RPMI8226 (cell line): ENCODE measurements around the gene CDC6.

Source experiments
- DNase-seq: peaks from one replicate; pipeline ENCODE4 v3.0.0-alpha.2; 2015

The CDC6 gene

DNA sequence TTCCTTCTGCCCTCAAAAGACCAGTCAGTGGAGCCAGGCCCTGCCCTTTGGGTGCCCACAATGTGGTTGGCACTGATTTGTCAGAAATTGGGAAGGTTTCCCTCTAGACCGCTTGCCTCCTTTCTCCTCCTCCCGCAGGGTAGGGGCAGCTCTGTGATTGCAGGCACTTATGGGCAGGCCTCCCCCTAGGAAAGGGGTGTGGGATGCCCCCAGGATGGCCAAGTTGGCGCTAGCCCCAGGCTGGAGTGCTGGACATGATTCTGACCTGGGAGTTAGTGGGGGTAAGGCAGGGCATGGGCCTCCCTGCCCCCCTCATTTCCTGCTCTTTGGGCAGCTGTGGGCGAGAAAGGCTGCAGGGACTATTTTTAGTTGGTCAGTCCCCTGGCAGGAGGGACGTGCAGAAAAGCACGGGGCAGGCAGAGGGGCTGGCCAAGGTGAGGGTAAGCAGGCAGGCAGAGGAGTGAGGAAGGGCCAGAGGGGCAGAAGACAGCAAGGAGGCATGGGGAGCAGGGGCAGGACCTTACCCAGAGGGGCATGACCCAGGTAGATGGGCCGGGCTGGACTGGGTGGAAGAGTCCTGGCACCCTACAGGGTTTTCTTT lies 24.6 kb downstream of the CDC6 start:
- peak; percentile 52 for DNase-seq

GRCh38 chr17:40312893-40313667 lies 25.4 kb downstream of the CDC6 start:
- peak; percentile 48 for DNase-seq

- peak; percentile 57 for DNase-seq
Observed at GRCh38 chr17:40313668-40314583, 26.2 kb downstream of the CDC6 start.

- DNase-seq, result peak; percentile 96
Observed at GRCh38 chr17:40314584-40314956, 26.9 kb downstream of the CDC6 start.

- DNase-seq, result no peak
Observed at GRCh38 chr17:40315206-40315605, 27.5 kb downstream of the CDC6 start.

- DNase-seq, result peak; percentile 59
Observed at GRCh38 chr17:40315678-40316570, 28.2 kb downstream of the CDC6 start.

GRCh38 chr17:40316571-40317344 lies 29.1 kb downstream of the CDC6 start:
- DNase-seq, result peak; percentile 3

- DNase-seq, result peak; percentile 64
Observed at GRCh38 chr17:40317345-40317873, 29.7 kb downstream of the CDC6 start.

DNA sequence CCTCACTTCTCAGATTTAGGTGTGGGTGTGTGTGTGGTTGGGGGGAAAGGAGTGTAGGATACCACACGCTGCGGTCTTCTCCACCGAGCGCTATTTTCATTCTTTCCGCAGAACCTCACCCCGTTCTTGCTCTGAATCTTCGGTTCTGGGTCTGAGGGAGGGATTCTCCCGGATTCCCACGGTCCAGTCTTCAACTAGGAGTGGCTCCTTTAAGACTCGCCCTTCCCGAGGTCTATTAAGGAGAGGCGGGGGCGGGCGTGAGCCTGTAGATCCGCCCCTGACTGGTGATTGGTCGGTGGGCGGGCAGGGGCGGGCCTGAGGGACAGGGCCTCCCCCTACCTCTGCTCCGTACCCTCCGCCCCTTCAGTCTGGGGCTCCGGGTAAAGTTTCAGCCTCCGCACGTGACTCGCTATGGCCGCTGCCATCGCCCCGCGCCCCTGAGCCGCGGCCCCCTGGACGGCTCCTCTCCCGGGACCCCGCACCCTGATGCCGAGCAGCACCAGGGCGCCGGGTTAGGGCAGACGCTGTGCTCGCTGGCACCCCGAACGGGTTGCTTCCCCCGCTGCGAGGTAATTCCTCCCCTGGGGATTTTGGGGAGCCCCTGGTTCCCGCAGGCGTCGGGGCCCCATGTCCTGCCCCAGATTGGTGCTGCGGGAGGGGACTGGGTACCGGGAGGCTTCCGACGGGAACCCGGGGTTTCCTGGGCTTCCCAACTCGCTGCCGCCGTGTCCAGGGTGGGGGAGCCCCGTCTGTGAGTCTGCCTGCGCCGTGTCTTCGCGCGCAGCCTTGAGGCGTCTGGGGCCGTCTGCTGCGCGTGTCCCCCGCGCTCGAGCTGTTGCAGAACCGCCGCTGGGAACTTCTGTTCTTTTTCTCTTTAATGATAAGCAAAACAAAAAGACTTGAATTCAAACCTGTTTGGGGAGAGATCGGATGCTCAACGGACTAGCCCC lies 30.5 kb downstream of the CDC6 start:
- DNase-seq, result peak; percentile 97

GRCh38 chr17:40318830-40319391 lies 31.2 kb downstream of the CDC6 start:
- peak; percentile 17 for DNase-seq

- DNase-seq, result peak; percentile 85
Observed at GRCh38 chr17:40319651-40320540, 32.2 kb downstream of the CDC6 start.

GRCh38 chr17:40320756-40321523 lies 33.3 kb downstream of the CDC6 start:
- DNase-seq, result peak; percentile 34

- DNase-seq, result peak; percentile 53
Observed at GRCh38 chr17:40321524-40321929, 33.8 kb downstream of the CDC6 start.

DNA sequence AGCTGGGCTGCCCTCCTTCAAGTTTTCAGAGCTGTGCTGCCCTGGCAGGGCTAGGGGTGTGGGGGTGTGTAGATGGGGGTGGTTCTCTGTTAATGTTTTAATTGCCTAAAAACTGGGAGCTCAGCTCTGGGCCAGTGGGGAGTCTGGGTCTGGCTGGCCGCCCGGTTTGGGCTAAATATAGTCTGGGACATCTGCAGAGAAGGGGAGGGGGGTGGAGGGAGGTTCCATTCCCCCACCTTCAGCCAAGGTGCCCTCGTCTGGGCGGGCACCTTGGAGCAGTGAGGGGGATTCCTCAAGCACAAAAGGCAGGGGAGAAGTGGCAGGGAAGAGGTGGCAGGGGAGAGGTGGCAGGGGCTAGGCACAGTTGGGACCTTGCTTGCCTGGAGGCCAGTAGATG lies 34.3 kb downstream of the CDC6 start:
- peak; percentile 93 for DNase-seq

DNA sequence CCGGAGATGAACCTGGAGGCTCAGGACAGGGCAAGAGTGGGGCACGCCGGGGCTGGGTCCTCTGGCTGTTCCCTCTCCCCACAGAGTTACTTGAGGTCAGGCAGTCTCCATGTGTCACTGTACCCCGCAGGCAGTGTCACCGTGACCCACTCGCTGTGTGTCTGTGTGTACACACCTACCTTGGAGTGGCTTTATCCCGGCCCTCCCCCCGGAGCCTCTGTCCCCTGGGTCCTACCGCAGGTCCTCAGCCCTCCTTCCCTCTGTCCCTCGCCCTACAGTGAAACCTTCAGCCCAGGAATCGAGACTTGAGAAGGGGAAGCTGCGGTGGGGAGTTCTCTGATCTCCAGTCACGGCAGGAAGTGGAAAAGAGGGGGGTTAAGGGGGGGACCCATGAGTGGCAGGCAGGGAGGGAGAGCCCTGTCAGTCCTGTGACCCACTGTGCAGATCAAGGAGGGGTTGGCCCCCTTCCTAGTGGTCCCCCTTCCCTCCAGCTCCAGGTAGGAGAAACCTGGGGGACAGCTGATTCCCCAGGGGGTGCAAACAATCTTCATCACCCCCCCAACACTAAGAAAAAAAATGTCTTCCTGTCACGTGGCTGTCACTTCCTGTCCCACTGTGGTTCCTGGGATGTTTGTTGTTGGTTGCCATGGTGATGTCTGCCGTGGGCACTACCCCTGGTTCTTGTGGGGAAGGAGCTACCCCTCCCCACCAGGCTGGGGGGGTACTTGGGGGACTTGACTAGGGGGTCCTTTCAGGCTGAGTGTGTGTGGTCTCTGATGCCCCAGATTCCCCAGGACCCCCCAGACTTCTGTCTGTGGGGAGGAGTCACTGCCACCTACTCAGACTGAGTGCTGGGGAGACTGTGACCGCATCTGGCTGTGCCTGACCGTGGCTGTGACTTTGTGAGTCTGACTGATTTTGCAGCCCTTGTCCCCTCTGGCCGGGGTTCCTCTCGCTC lies 35.0 kb downstream of the CDC6 start:
- DNase-seq, result peak; percentile 95
